NCI-H1092 (cell line): ENCODE measurements around the gene IQCC.

Experiments
- DNase-seq: peaks from one replicate; lab custom pipeline; 2025; lab: John Stamatoyannopoulos, UW

The IQCC gene

DNA sequence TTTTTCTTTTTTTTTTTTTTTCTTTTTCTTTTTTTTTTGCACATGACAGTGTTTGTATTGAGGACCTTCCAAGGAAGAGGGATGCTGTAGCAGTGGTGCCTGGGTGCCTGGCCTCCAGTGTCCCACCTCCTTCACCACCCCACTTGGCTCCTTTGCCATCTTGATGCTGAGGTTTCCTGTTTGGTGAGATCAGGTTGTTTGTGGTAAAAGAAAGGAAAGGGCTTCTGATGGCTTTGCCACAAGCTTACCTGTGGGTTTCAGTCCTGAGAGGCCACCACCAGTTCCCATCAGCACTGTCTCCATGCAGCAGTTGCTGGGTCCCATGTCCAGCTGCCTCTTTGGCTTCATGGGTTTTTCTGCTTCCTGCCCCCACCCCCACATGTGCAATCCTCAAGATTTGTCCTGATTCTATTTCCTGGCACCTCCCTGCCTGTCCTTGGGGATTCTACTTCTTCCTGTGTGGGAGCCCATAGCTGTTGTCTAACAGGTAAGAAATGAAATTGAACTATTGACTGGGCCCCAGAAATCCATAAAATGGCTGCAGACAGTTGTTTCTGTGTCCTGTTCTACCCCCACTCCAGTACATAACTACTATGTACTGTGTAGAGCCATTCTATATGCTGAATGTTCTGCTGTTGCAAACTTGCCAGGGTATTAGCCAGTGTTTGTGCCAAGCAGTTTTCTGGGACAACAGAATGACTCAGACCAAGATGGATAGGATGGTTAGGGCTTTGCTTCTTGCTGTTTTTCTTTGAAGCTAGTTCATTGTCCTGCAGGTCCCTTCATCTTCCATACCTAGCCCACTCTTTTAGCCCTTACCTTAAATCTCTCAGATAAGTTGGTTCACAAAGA lies 9.3 kb upstream of the IQCC start:
- no peak for DNase-seq

DNA sequence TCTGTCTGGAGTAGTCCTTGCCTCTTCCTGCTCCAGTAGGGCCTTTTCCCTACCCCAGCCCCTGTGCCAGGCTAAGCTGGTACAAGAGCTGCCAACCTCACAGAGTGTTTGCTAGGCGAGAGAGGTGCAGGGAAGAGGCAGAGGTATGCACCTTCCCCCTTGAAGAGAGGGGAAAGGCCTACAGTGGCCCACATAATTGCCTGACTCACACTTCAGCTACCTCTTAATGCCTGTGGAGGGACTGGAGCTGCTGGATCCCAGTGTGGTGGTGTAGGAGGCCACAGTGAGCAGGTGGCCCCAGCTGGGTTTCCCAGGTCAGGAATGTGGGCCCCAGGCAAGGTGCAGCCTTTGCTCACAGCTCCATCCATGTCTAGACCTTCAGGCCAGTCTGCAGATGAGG lies 8.4 kb upstream of the IQCC start:
- DNase-seq, result no peak

DNA sequence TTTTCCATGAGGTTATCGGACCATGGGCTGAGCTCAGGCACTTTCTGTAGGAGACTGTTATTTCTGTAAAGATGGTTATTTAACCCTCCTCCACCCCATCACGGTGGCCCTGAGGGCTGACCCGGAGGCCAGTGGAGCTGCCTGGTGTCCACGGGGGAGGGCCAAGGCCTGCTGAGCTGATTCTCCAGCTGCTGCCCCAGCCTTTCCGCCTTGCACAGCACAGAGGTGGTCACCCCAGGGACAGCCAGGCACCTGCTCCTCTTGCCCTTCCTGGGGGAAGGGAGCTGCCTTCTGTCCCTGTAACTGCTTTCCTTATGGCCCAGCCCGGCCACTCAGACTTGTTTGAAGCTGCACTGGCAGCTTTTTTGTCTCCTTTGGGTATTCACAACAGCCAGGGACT lies 7.6 kb upstream of the IQCC start:
- DNase-seq, result no peak

DNA sequence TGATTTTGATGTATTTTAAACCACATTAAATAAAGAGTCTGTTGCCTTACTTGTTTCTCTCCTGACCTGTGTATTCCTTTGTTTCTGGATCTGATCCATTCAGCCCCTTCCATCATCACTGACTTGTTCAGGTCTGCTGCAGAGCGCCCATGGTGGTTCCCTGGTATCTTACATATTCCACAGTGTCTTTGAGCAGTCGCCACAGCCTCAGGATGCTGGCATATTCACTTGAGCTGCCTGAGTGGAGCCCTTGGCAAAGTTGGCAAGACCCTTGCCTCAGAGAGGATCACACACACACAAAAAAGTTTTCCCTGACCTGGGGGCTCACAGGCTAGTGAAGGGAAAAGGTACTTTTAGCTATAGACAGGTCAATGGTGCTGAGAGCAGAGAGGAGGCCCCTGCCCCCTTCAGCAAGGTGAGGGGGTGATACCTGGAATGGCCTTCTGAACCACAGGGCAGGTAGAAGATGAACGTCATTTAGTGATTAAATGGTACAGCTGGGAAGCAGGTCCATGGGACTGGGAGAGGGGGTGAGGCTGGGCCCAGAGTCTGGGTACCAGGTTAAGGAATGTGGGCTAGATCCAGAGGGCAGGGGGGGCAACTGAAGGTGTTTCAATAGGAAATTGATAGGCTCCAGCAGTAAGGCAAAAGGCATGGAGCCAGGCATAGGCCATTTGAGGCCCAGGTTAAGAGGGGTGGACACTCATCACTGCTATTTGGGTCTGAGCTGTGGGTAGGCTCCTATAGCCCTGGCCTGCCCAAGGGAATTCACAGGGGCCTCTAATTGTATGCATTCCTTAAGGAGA lies 7.0 kb upstream of the IQCC start:
- no peak for DNase-seq

DNA sequence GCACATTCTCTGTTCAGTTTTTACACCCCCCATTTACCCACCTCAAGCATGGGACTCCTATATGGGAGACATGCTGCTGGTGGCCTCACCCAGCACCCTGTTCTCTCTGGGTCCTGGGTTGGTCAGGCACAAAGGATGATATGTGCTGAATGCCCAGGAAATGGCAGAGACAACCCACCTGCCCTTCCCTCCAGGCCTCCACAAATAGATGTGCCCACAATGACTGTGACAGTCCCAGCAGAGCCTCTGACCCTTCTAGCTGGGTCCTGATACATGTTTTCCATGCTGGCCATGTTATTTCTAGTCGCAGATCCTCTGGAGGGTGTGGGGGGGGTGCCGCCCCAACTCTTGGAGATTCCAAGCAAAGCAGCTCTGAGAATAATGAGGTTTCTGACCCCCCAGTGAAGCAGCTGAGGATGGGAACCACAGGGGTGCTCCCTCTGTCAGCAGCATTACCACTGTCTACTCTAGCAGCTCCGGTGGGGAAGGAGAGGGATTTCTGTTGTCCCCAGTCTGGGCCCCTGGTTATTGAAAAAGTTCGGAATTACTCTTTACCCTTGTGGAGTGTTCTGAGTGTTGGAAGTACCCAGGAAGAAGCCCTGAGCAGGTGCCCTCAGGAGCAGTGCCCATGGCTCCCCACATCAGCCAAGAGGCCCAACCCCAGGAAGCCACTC lies 6.3 kb upstream of the IQCC start:
- DNase-seq, result no peak

DNA sequence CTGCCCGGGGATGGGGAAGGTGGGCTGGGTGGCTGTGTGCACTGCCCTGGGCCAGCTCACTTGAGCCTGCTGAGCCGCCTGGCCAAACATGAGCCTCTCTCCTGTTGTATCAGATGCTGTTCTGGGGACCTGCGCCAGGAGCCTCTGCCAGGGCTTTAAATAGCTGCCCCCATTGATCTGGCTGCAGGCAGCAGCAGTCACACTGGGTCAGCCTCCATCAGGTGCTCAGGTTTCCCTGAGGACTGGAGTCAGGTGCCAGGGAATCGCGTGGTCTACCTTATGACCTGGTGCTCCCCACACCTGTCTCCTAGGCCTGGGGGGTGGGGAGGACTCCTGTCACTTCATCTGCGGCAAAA lies 5.8 kb upstream of the IQCC start:
- DNase-seq, result peak; percentile 69

DNA sequence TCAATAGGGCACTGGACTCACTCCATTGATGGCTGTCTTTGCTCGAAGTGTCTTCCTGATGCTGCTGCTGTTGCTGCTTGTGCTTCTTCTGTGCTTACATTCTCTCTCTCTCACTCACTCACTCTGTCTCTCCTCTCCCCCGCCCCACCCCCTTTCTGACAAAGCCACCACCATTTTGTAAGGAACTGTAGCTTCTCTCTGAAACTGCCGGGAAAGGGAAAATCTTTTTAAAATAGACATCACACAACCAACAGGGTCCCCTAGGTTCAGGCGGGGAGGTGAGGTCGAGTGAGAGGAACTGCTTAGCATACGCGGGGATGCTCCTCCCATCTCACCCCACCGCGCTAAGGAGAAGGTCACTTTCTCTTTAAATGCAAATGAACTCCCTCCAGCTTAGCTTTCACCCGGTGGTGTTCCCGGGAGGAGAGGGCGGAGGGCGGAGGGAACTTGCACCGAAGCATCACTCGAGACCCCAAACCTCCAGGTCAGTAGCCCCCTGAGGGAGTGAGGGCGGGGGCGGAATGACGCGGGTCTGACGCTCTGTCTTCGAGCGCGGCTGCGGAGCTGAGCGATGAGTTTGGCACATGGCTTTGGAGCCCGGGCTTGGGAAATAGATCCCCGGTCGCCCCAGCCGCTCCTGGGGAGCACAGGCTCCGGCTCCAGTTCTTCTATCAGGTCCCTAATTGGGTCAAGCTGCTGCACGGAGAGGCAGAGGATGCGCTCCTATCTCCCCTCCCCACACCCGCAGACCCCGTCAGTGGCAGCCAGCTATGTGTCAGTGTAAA lies 5.1 kb upstream of the IQCC start, which contains the start of gene CCDC28B:
Gene CCDC28B, plus strand, starts transcription at position 370 of the 785 bp plus-strand sequence. CDS start 1,341 bp downstream, outside the sequence.
- DNase-seq, result peak; percentile 82

DNA sequence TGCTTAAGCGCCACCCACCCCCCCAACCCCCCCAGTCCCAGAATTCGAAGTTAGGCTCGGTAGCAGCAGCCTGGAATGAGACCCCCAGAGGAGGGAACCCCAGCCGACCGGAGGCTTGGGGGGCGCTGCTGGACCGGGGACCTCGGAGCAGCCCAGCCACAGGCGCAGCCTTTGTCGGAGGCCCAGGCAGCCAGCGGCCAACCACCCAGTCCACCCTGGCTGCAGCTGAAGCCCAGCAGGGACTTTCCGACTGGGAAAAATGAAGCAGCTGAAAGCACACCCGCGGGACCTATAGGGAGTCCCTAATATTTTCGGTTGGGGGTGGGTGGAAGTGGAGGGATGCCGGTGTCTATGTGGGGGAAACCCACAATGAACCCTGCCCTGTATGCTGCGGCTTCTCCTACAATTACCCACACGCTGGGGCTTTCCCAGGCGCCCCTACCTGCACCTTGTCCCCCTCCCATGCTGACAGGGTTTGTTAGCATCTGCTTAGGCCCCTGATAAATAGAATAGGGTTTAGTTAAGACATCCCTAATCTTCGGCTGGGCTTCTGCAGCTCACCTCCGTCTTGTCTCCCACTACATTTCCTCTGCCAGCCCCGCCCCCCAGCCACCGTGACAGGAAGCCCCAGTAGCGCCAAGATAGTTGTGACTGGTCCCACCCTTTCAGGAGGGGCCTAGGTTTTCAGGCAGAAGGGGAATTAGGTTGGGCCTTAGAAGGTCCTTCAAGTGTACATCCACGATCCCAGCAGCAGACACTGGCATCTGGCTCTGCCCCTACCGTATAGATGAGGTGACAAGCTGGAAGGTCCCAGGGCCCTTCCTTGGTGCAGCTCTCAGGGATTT lies 4.2 kb upstream of the IQCC start:
- peak; percentile 54 for DNase-seq

DNA sequence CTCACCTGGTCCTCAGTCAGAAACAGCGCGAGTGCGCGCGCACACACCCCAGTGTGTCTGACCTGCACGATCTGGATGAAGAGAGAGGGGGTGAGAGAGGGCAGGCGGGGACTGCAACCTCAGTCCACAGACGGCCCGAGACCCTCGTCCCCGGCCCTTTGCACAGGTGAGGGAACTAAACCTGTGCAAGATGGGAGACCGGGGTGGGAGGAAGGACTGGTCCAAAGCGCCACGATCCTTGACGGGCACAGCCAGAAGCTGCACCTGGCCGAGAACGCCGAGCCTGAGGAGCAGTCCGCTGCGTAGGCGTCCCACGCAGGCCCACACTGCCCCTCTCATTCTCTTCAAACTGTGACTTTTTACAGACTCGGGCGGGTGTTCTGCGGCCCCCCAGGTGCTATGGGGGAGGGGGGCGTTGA lies 519 bp upstream of the IQCC start:
- DNase-seq, result no peak

DNA sequence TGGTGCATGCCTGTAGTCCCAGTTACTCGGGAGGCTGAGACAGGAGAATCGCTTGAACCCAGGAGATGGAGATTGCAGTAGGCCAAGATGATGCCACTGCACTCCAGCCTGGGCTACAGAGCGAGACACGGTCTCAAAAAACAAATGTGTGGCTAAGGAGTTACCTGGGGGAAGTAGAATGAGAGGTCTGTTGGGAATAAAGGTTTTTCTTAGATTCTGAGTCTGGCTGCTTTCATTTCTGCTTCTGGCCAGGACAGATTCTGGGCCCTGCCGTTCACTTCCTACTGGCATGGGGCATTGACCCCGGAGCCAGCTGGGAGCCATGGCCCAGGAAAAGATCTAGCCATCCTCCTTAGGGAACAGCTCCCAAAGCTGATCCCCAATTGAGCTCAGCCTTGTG lies 3.0 kb downstream of the IQCC start:
- no peak for DNase-seq

DNA sequence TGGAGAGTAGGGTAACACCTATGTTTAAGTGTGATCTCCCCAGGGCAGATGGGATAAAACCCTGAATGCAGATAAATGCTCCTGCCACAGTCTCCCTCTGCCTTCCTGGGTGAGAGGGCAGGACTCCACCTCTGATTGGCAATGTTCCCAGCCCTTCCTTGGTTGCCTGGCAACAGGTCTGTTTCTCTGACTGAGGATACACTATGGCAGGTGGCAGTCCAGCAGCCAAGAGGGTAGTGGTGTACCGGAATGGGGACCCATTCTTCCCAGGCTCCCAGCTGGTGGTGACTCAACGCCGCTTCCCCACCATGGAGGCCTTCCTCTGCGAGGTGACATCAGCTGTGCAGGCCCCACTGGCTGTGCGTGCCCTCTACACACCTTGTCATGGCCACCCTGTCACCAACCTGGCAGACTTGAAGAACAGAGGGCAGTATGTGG lies 3.4 kb downstream of the IQCC start, which contains the start of gene DCDC2B:
Gene DCDC2B, plus strand, starts transcription at position 199 of the 438 bp plus-strand sequence. Its CDS starts 5 bp downstream, at position 204.
- peak; percentile 90 for DNase-seq

DNA sequence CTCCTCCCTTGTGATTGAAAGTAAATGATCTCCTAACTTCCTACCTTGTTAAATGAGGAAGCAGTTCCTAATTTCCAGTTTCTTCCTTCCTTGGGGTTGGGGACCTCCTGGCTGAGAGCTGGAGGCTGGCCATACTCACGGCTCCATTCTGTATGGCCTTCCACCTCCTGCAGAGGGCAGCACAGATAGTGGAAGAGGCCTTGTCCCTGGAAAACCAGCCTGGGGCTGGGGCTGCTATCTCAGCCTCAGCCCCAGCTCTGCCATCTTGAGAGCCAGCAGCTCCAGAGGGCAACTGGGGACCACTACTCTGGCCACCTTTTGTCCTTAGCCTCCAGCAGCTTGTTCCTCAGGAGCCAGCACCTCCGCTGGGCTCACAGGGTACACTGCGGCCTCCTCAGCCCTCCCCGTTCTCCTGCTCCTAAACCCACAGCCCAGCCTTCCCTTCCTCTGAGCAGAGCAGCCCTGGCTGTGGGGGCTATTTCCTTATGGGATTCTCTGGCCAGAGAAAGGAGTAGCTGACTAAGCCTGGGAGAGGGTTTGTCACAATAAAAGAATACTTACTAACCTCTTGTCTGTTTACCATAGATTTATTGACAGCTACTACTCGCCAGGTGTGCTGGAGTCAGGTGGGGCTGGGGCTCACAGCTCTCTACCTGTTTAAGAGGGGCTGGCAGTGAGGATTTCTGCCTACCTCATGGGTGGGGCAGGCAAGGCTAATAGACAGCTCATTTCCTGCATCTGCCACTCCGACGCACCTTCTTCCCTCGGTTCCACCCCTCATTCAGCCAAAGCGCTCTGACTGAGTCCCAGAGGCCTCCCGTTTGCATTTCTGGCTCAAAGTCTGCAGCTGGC lies 10.4 kb downstream of the IQCC start:
- DNase-seq, result peak; percentile 50

DNA sequence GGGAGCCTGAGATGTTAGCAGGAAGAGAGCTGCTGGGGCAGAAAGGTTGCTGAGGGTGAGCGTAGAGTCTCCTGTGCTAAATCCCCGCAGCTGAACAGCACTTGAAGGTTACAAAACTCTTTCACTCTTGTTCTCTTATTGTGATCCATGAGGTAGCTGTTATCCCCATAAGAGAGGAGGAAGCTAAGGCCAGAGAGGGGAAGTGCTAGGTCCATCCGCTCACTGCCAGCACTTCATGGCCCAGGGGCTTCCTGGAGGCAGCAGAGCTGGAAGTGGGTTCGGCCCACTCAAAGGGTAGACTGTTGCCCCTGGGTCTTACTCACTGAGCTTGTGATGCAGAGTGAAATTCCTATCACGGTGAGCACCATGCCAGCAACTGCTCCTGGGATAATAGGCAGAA lies 11.1 kb downstream of the IQCC start:
- no peak for DNase-seq

DNA sequence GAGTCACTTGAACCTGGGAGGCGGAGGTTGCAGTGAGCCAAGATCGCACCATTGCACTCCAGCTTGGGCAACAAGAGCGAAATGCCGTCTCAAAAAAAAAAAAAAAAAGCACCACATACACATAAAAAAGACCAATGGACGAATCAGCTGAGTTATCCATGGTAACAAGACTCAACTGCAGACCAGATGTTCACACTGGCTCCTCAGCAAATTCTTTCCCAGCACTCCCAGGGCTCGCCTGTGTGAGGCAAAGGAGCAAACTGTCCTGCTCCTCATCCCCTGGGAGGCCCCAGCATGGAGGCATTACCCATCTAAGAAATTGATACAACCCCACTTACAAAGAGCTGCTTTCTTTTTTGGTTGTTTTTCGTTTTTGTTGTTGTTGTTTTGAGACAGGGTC lies 13.6 kb downstream of the IQCC start:
- no peak for DNase-seq

DNA sequence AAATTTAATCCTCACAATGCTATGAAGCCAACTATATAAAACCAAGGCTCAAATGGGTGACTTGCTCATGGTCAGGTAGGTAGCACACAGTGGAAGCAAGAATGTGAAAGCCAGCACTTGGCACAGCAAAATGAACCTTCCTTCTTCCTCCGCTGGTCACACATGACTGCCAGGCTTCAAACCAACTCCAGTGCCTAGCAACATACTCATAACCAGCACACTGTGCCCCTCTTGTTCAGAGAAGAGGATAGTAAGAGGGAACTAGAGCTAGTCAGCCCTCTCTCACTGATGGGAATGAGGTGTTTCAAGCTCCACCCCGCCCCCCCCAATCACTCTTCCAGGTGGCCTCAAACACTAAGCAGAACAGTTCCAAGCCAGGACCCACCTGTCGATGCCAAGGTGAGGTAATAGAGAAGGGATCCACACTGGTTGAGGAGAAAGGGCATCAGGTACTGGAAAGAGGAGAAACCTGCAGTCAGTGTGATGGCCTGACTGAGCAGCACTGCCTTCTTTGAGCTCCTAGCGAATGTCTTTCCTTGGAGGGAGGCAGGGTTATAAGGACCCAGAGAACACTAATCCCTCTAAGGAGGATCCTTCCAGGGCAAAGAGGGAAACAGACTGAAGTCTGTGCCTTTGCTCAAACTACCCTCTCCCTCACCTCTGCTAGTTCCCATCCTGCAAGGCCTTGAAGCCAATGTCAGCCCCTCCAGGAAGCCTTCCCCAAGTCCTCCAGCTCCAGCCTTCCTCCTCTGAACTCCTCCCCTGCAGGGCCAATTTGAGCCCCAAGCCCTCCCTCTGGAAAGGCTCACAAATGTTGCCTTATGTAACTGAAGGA lies 15.5 kb downstream of the IQCC start:
- no peak for DNase-seq

DNA sequence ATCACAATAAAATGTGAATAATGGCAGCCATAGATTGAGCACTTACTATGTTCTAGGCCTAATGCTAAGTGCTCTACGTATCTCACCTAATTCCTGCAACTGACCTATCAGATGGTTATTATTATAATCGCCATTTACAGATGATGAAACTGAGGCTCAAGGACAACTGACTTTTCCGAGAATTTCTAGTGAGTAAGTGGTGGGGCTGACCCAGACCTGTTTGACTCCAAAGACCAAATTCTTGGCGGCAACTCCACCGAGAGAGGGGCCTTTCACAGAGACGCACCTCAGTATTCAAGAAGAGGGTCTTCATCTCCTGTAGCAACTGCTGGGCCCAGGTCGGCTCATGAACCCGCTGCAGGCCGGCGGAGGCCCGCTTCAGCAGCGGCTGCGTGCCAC lies 16.1 kb downstream of the IQCC start:
- DNase-seq, result no peak

DNA sequence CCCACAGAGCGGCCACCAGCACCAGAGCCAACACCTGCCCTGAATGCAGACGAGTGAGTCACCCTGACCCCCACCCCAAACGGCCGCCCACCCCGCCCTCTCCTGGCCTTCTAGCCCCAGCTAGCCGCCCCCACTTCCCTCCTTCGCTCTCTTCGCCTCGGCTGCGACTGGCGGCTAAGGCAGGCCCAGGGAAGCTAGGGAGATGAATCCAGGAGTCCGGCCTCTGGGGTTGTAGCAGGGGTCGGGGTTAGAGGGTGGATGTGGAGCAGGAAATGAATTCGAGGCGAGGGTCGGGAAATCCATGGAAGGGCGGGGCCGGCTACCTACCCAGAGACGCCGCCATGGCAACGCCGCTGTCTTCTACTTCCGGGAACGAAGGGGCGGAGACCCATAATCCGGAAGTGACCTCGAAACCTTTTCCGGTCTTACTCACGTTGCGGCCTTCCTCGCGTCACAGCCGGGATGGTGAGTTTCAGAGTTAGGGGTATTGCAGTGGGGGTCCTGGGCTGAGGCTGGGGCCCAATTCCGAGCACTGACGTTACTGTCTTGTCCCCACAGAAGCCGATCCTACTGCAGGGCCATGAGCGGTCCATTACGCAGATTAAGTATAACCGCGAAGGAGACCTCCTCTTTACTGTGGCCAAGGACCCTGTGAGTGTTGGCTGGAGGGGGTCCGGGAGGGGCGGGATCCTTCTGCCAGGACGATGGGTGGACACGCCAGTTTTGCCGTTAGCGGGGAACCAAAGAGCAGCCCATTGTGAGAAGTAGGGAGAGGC lies 16.7 kb downstream of the IQCC start, which contains the start of the genes EIF3I and TMEM234:
Gene EIF3I, plus strand, starts transcription at position 428 of the 776 bp plus-strand sequence. Its CDS starts 35 bp downstream, at position 463.
Gene TMEM234, minus strand, starts transcription at position 374 of the 776 bp plus-strand sequence. Its CDS starts 31 bp downstream, at position 343.
- peak; percentile 95 for DNase-seq

DNA sequence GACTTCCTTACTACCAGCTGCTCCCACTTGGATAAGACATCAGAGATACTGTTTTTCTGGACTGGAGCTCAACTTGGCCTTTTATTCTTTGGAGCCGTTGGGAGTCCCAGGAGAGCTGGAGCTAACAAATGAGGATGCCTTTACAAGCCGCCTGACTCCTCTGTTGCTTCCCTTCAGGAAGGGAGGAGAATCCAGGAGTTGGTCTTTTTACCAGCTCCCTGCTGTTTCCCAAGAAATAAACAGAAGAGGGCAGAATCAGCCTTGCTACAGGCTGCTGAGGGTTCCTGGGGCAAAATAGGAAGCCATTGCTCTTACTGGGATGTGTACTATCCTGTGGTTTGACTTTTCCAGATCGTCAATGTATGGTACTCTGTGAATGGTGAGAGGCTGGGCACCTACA lies 18.2 kb downstream of the IQCC start:
- no peak for DNase-seq
